ENCODE results near the gene ITIH1. TPM values are rescaled to one million over a fixed set of nuclear protein-coding genes. Genes with fewer than 3 reads are reported as not detected.
"Not testable (repeated sequence)": the region's sequence is repeated elsewhere in the genome, so short reads cannot be mapped to it uniquely, and the experiment has no call there.

Gene ITIH1
- polyA plus RNA-seq, 3 donors = 0.12 TPM; not detected in 2

DNA sequence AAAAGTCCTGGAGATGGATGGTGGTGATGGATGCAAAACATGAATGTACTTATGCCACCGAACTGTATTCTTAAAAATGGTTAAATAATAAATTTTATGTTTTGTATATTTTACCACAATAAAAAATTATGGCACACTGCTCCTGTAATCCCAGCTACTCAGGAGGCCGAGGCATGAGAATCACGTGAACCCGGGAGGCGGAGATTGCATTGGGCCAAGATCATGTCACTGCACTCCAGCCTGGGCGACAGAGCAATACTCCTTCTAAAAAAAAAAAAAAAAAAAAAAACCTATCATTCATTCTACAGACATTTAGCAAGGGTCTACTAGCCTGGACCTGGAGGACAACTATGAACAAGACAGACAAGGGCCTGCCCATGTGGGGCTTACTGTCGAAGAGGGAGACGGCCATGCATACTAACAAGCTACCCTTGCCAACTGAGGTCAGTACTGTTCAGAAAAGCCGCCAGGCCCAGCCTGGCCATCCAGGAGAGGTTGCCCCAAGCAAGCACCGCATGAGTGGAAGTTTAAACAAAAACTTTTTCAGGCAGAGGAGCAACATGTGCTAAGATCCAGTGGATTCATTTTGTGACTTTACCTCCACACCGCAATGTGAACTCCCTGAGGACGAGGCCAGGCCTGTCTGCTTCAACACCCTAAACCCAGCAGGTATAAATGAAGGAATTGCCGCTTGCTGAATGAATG, 3.9 kb upstream of the ITIH1 start:
- no peak for DNase-seq

DNA sequence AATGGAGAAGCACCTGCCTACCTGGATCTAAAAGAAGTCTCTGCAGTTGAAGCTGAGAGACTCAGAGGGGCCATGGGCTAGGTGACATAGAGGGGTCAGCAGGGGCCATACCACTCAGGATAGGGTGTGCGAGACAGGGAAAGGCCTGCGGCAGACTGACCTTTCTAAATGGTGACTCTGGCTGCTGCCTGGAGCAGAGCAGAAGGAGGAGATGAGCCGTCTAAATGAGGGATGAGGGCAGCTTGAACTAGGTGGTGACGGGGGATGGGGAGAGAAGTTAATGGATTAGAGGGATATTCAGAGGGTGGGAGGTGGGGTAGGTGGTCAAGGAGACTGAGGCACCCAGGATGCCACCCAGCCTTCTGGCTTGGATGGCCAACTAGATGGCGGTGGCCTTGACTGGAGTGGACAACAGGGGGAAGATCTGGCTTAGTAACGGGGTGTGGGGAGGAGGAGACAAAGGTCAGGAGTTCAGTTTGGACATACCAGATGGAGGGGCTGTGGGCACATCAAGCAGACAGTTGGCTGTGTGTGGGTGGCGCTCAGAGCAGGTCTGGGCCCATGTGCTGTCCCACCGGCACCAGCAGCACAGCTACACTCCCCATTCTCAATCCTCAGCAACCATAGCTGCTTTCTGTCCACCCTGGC, 3.2 kb upstream of the ITIH1 start:
- no peak for DNase-seq

DNA sequence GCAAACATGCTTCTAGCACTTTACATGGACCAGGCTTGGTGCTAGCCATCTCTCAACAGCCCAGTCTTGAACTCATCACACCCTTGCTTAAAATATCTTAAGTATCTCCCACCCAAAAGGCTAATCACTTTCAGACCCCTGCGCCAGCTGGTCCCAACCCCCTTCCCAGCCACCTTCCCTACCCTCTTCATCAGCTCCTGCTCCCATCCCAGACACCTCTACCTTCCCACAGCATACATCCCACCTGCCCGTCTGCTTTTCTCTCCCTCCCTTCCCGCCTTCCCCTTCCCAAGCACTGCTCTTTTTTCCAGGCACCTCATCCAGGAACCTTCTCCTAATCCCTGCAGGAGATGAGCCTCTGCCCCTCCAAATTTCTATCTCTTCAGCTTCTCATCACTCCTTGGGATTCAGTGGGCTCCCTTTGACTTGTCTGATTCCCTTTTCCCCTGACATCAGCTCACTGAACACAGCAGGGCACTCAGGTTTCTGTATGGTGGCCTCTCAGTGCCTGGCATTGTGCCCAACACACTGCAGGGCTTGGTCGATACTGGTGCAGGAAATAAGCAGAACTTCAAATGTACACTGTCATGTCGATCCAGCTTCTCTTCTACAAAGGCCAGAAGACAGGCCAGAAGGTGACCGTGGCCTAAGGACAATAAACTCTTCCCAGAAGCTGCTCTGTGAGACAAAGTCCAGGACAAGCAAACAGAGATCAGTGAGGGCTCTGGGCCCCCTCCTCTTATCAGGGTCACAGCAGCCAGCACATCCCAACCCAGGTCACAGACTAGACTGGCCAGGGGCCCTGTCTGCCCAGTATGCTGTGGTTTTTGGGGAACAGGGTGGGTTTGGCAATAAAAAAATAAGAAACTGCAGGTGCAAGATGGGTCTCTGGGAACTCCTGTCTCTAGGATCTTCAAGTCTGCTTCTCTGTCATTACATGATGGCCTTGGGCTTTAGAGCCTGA, 2.2 kb upstream of the ITIH1 start:
- DNase-seq = no peak

DNA sequence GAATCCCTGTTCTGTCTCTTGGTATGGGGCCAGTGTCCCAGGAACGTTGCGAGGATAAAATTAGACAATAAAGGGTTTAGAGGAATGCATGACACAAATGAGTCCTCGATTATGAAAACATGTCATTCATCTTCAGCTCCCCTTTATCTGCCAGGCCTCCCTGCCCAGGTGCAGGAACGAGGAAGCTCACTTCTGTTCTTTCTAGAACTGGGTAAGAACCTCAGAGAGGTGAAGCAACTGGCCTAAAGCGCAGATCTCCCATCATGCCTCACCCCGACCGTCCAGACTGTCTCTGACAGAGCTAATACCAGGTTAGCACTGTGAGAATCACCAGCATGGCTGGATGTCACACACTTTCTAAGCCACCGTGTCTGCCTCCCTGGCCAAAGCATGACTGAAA, 1.5 kb upstream of the ITIH1 start:
- no peak for DNase-seq

DNA sequence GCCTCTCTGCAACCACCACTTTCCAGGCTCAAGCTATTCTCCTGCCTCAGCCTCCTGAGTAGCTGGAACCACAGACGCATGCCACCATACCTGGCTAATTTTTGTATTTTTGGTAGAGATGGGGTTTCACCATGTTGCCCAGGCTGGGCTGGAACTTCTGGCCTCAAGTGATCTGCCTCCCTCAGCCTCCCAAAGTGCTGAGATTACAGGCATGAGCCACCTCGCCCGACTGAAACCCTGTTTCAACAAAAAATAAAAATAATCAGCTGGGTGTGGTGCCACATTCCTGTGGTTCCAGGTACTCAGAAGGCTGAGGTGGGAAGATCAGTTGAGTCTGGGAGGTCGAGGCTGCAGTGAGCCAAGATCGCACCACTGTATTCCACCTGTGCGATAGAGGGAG, 913 bp upstream of the ITIH1 start:
- DNase-seq = not testable (repeated sequence)

DNA sequence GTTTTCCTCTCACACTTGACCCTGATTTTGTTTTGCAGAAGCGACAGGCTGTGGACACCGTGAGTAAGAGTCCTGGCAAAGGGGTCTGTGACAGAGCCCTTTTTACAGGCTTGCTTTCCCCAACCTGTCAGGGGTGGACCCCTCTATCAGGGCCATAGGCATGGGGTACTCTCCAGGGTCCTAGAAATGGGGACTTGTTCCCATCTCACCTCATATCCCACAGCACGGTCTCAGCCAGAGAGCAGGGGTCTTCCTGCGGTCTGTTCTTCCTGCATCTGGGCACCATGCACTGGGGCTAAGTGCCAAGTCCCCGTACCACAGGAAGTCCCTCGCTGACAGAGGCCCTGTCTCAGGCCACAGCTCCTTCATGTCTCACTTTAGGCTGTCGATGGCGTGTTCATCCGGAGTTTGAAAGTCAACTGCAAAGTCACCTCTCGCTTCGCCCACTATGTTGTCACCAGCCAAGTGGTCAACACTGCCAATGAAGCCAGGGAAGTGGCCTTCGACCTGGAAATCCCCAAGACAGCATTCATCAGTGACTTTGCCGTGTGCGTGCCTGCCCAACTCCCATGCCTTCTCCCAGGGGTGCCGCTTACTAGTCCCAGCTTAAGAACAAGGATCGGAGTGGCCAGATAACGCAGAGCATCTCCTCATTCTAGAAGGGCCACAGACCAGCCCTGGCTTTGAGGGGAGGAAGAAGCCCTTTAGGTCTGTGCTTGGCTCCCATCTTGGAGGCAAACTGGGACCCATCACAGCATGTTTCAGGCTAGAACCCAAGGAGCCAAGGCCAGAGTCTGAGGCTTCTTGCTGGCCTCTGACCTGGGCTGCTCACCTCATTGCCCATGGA, 783 bp downstream of the ITIH1 start:
- DNase-seq = no peak

DNA sequence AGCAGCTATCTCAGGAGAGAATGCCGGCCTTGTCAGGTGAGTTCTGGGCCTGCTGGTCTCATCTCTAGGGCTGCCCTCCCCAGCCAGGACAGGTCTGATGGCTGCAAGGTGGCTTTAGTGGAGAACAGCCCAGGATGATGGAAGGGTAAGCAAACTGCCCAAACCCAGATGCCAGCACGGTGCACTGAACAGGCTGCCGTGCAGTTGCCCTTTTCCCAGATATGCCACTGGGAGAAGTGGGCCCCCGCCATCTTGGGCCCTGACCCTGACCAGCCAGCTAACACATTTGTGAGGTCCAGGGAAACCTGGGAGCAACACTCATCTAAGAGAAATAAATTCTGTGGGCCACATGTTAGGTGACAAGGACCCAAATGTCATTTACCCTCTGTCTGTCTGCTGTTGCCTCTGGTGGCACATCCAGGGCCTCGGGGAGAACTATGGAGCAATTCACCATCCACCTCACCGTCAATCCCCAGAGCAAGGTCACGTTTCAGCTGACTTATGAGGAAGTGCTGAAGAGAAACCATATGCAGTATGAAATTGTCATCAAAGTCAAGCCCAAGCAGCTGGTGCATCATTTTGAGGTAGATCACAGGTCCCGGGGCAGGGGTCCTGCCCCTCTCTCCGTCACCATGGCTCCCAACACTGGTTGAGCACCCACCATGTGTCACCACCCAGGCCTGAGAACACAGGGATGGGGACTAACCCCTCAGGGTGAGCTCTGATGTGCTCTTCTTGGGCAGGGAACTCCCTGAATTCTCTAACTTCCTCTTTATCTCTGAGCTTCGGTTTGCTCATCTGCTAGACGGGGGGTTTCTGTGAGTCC, 1.8 kb downstream of the ITIH1 start:
- no peak for DNase-seq

DNA sequence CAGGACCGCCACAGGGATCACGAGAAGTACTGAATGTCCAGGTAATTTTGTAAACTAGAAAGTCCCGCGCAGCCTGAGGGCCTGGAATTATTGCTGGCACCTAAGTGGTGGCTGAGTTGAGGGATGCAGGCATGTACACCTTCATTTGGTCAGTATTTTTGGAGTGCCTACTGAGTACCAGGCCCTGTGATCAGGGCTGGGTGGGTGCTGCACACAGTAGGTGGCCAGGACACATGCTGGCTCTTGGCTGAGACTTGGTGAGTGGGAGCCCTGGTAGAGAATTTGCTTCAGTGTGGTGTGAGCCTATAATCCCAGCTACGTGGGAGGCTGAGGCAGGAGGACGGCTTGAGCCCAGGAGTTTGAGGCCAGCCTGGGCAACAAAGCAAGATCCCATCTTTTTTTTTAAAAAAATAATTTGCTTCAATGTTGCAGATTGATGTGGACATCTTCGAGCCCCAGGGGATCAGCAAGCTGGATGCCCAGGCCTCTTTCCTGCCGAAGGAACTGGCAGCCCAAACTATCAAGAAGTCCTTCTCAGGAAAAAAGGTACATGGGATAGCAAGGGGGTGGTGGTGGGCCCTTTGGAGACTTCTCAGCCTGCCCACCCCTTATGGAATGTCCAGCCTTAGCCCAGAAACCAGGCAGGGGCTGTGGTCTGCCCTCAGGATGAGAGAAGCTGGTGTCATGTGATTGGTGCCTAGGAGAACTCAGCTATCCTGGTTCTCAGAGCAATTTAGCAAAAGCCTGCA, 2.6 kb downstream of the ITIH1 start:
- DNase-seq = no peak

DNA sequence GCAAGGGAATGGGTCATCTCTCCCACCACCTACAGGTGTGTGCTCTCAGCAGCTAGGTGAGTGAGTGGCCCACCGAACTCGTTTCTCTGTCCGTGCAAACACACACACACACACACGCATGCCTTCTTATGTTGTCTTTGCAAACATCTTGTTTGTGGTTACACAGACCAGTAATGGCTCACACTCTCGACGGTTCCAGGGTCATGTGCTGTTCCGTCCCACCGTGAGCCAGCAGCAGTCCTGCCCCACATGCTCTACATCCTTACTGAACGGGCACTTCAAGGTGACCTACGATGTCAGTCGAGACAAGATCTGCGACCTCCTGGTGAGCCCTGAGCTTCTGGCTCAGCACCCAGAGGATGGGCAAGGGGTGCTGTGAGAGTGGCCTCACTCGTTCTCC, 4.3 kb downstream of the ITIH1 start:
- DNase-seq = no peak

DNA sequence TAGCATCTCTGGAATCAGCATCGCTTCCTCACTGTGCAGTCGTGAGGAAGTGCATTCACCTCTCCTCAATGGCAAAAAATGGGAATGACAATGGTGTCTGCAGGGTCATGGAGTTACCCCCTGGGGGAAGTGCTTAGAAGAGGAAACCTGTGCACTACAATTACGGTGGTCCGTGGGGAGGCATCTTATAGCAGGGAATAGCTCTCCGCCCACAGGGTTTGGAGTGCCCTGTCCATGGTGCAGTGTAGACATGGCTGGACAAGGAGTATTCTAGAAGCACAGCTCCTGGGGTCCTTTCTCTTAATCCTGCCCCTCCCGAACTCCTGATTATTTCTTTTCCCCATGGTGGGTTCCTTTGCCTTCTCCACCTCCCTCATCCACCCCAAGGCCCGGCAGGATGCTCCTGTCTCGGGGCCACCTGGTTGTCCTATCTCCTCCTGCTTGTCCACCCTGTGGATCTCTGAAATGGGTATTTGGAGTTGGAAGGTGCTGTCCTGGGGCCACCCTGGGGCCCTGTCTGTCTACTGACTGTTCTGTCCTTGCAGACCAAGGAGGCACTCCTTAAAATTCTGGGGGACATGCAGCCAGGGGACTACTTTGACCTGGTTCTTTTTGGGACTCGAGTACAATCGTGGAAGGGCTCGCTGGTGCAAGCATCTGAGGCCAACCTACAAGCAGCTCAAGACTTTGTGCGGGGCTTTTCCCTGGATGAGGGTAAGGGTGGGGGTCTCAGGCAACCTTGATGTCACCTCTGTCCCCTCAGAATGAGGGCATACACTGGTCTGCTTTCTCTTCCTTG, 5.2 kb downstream of the ITIH1 start:
- DNase-seq = no peak

DNA sequence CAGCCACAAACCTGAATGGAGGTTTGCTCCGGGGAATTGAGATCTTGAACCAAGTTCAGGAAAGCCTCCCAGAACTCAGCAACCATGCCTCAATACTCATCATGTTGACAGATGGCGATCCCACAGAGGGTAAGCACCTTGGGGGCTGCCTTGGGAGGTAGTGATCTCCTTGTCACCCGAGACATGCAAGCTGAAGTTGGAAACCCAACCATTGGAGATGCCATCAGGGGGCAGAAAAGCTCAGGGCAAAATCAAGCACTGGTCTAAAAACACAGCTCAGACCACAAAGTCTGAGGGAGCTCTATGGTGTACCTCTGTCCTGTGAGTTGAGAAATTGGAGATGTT, 5.8 kb downstream of the ITIH1 start:
- no peak for DNase-seq

DNA sequence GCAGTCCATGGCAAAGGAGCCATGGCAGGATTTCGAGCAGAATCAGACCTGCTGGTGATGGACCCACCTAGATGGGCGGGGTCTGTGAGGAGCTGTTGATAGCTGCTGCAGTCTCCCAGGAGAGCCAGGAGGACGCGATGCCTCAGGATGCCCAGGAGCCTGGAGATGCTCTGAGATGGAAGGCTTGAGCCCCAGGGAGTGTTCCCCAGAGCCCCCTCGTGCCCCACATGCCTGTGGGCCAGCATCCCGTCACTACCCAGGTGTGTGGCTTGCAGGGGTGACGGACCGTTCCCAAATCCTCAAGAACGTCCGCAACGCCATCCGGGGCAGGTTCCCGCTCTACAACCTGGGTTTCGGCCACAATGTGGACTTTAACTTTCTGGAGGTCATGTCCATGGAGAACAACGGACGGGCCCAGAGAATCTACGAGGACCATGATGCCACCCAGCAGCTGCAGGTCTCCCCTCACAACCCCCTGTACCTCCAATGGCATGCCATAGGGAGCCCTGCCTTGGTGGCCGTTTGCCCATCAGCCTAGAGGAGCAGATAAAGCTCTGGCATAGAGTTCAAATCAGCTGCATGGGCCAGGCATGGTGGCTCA, 6.7 kb downstream of the ITIH1 start:
- DNase-seq = no peak

DNA sequence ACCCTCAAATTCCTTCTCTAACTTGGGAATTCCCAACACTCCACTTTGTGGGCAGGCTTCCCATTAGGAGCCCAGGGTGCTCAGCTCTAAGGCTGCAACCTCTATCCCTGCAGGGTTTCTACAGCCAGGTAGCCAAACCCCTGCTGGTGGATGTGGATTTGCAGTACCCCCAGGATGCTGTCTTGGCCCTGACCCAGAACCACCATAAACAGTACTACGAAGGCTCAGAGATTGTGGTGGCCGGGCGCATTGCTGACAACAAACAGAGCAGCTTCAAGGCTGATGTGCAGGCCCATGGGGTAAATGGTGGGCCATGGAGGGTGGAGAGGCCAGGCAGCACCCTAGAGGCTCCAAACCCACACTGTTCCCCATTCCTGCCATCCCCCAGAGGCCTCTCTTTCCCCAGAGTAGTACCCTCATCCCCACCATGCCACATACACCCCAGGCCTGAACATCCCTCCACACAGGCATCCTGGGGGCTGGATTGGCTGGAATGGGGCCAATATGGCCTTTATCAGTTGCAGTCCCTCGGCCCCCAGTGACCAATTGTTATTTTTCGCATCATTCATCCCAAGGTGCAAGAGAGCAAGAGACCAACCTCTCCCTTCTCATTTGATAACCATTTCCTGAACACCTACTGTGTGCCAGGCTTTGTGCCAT, 7.7 kb downstream of the ITIH1 start:
- no peak for DNase-seq

DNA sequence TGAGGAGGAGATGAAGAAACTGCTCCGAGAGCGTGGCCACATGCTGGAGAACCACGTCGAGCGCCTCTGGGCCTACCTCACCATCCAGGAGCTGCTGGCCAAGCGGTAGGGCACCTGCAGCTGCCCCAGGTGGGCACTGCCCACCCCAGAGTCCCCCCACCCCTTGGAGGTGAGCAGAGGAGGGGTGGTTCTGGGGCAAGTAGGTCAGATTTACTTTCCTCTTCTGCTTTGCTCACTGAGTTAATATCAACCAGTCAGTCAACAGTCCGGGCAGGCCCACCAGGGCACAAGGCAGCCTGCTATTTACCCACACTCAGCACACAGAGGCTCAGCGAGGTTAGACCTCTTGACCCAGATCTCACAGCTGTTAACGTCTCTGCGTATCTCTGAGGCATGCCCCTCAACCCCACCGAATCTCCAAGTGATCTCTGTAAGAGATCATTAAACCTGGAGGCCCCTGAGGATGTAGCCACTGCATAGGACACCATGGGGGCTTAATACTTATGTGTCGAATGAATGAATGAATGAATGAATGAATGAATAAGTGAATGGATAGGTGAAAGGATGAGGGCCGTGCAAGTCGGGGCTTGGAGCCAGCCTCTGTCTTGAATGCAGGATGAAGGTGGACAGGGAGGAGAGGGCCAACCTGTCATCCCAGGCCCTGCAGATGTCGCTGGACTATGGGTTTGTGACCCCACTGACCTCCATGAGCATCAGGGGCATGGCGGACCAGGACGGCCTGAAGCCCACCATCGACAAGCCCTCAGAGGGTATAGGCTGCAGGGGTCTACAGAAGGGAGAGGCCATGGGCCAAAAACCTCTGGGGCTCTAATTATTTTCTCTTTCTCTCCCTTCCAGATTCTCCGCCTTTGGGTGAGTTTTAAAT, 9.2 kb downstream of the ITIH1 start:
- no peak for DNase-seq

DNA sequence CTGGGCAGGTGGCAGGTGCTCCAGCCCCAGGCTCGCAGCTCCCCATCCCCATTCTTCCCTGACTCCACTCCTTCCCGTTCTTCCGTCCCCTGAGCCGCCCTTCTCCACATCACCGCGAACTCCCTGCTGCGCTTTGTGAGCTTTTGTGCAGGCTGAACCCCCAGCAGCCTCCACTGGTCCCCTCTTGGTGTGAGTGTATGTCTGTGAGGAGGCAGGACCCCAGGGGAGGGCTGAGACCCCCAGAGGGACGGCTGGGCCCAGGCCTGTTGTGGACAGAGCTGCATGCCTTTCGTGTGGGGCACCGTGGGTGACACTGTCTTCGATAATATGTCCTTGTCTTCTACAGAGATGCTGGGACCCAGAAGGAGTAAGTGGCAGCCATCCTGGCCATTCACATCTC, 9.8 kb downstream of the ITIH1 start:
- no peak for DNase-seq

DNA sequence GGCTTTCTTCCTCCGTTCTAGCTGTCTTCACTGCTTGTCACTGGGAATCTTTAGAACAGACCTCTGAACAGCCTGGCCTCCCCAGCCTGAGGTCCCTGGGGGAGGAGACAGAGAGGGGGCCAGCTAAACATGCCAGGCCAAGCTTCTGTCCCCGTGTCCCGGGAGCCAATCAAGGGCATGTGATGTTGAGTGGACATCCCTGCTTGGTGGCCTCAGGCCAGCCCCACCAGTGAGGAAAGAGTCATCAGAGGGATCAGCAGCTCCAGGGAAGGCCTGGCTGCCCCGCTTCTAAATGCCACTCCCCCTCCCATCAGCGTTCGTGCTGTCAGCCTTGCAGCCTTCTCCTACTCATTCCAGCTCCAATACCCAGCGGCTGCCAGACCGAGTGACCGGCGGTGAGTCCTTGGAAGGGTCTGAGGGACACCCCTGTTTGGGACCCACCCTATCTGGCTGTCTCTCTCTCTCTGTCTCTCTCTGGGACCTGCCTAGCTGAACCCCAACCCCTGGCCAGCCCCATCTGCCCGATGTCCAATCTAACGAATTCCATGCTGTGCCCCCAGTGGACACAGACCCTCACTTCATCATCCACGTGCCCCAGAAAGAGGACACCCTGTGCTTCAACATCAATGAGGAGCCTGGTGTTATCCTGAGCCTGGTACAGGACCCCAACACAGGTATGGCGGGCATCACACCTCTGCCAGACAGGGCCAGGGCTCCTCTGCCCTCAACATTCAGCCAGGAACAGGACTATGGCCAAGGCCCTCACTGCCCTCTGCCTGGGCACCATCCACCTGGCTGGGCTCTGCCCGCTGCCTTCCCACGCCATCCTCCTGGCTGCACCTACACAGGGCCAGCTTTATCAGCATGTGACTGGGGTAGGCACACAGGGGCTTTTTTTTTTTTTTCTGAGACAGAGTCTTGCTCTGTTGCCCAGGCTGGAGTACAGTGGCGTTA, 10.6 kb downstream of the ITIH1 start:
- DNase-seq = no peak

Data from renal pelvis (tissue), 4 donors.